ENCODE results near the gene HMGA1.

HMGA1 gene

DNA sequence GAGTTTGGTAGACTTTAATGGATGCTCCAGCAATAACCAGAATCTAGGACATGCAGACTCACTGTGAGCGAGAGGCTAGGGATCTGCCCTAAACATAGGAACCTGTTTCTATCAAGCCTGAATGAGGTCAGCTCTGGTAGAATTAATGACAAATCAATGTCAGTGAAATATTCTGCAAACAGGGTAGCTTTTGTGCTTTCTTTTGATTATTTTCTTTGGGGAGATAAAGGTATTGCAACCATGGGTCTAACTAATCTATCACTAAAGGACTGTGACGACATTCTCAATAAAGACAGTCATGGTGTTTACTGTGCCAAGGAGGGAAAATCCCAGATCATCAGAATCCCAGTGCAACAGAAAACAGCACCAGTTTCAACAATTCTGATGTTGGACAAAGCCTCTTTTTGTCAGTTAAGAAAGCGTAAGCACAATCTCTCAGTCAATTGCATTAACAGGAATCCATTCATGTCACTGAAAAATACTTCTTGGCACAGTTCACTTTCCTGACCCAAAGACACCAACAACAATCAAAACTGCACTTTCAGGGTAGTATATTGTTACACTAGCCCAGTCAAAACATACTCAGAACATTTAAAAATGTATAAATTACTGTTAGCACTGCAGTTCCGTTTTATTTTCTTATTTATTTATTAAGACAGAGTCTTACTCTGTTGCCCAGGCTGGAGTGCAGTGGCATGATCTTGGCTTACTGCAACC is 48.9 kb downstream of the HMGA1 start:
- H3K27ac ChIP-seq (ENCODE audit: low read length): peak overlapping the region; percentile 11
- H3K4me3 ChIP-seq (ENCODE audit: low read depth in 1 of 2, low read length in 2 of 2): no peak overlapping the region
- H3K27me3 ChIP-seq (ENCODE audit: low read depth, low read length): no peaks in the 10 kb centered on the region
- no peaks in the 10 kb centered on the region for H3K9me3 ChIP-seq (ENCODE audit: control insufficient read depth in 1 of 2, low read length in 2 of 2)
- peaks cover 3 to 18% of the 10 kb centered on the region in 2 donors for H3K36me3 ChIP-seq (ENCODE audit: control insufficient read depth in 1 of 2, insufficient read depth in 2 of 2, low read length in 2 of 2)
- H3K4me1 ChIP-seq (ENCODE audit: control insufficient read depth in 1 of 2, insufficient read depth in 2 of 2, low read length in 2 of 2): peaks cover 5 to 16% of the 10 kb centered on the region in 2 donors

DNA sequence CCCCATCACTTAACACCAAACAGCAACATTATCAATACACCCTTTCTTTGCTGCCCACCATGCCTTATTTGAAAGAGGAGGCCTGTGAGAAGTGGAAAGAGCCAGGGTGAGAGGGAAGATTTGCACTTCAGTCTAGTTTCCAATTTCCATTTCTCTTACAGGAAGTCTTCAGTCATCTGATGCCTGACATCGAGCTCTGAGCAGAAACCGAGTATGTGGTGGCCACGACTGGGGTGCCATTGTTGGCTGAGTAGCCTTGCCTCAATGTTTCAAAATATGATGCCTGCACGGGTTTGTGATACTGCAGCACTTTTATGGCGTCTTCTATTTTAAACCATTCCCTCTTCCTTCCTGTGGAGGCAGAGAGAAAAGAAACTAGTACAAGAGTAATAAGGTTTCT is 51.9 kb downstream of the HMGA1 start:
- peaks cover 11 to 24% of the 10 kb centered on the region in 2 donors for H3K36me3 ChIP-seq (ENCODE audit: control insufficient read depth in 1 of 2, insufficient read depth in 2 of 2, low read length in 2 of 2)
- H3K4me3 ChIP-seq (ENCODE audit: low read depth in 1 of 2, low read length in 2 of 2): no peak overlapping the region
- no peaks in the 10 kb centered on the region for H3K9me3 ChIP-seq (ENCODE audit: control insufficient read depth in 1 of 2, low read length in 2 of 2)
- no peaks in the 10 kb centered on the region for H3K27me3 ChIP-seq (ENCODE audit: low read depth, low read length)
- no peak overlapping the region for H3K27ac ChIP-seq (ENCODE audit: low read length)
- peaks cover 5 to 16% of the 10 kb centered on the region in 2 donors for H3K4me1 ChIP-seq (ENCODE audit: control insufficient read depth in 1 of 2, insufficient read depth in 2 of 2, low read length in 2 of 2)

DNA sequence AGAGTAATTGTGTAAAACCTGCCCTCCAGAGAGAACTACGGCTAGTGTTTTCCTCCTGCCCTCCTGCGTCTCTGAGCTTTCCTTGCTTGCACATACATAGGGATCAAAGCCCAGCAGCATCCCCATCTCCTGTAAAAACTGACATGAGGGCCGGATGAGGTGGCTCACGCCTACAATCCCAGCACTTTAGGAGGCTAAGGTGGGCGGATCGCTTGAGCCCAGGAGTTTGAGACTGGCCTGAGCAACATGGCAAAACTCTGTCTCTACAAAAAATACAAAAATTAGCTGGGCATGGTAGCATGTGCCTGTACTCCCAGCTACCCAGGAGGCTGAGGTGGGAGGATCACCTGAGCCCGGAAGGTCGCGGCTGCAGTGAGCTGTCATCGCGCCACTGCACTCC is 52.5 kb downstream of the HMGA1 start:
- Histone ChIP-seq H3K4me3 (ENCODE audit: low read depth in 1 of 2, low read length in 2 of 2) (no peak overlapping the region), H3K27me3 (ENCODE audit: low read depth, low read length) (no peaks in the 10 kb centered on the region), H3K9me3 (ENCODE audit: control insufficient read depth in 1 of 2, low read length in 2 of 2) (no peaks in the 10 kb centered on the region), H3K4me1 (ENCODE audit: control insufficient read depth in 1 of 2, insufficient read depth in 2 of 2, low read length in 2 of 2) (peaks cover 5 to 15% of the 10 kb centered on the region in 2 donors), H3K36me3 (ENCODE audit: control insufficient read depth in 1 of 2, insufficient read depth in 2 of 2, low read length in 2 of 2) (peaks cover 15 to 25% of the 10 kb centered on the region in 2 donors), H3K27ac (ENCODE audit: low read length) (no peak overlapping the region)

DNA sequence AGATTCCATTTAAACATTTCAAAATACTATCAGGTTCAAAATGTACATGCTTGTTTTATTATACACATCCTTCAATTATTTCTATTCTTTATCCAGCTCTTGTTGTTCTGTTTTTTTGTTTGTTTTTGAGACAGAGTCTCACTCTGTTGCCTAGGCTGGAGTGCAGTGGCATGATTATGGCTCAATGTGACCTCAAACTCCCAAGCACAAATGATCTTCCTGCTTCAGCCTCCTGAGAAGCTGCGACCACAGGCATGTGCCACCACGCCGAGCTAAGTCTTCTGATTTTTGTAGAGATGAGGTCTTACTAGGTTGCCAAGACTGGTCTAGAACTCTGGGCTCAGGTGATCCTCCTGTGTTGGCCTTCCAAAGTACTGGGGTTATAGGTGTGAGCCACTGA is 56.3 kb downstream of the HMGA1 start:
- H3K9me3 ChIP-seq (ENCODE audit: control insufficient read depth in 1 of 2, low read length in 2 of 2): no peaks in the 10 kb centered on the region
- no peaks in the 10 kb centered on the region for H3K27me3 ChIP-seq (ENCODE audit: low read depth, low read length)
- peaks cover 15% of the 10 kb centered on the region in 2 donors for H3K36me3 ChIP-seq (ENCODE audit: control insufficient read depth in 1 of 2, insufficient read depth in 2 of 2, low read length in 2 of 2)
- H3K27ac ChIP-seq (ENCODE audit: low read length): no peak overlapping the region
- H3K4me1 ChIP-seq (ENCODE audit: control insufficient read depth in 1 of 2, insufficient read depth in 2 of 2, low read length in 2 of 2): peaks cover 0 to 9% of the 10 kb centered on the region in 2 donors
- no peak overlapping the region for H3K4me3 ChIP-seq (ENCODE audit: low read depth in 1 of 2, low read length in 2 of 2)

DNA sequence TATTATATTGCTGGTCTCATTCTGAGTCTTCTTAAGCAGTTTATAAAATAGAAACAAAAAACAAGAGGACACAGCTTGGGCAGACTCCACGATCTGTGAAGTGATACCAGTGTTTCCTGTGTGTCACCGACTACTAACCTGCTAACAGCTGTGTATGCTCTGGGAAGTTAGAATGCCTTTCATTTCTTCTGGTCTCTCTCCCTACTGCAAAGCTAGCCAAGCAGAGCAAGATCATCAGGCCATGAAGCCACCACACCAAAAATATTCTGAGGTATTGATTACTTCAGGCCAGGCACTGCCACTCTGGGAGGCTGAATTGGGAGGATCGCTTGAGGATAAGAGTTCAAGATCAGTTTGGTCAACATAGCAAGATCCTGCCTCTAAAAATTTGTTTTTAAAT is 59.0 kb downstream of the HMGA1 start:
- H3K36me3 ChIP-seq (ENCODE audit: control insufficient read depth in 1 of 2, insufficient read depth in 2 of 2, low read length in 2 of 2): peaks cover 11 to 15% of the 10 kb centered on the region in 2 donors
- peaks cover 0 to 2% of the 10 kb centered on the region in 2 donors for H3K4me1 ChIP-seq (ENCODE audit: control insufficient read depth in 1 of 2, insufficient read depth in 2 of 2, low read length in 2 of 2)
- no peak overlapping the region for H3K4me3 ChIP-seq (ENCODE audit: low read depth in 1 of 2, low read length in 2 of 2)
- no peaks in the 10 kb centered on the region for H3K27me3 ChIP-seq (ENCODE audit: low read depth, low read length)
- H3K27ac ChIP-seq (ENCODE audit: low read length): no peak overlapping the region
- H3K9me3 ChIP-seq (ENCODE audit: control insufficient read depth in 1 of 2, low read length in 2 of 2): no peaks in the 10 kb centered on the region
